Gastroesophageal sphincter (tissue), 2 donors: ENCODE data around the gene ERCC5.

Experiments used
- POLR2A ChIP-seq, 2 donors: fragments of 450-650 bp; IDR thresholded peaks; one replicate each; pipeline ENCODE4 v1.6.1; 2017; ENCODE audit warnings: antibody characterized with exemption in 2 of 2, mild to moderate bottlenecking in 2 of 2, moderate library complexity in 1 of 2
- POLR2AphosphoS5 ChIP-seq: sonication (generic); formaldehyde crosslinking; IDR thresholded peaks from one replicate; pipeline ENCODE4 v1.6.1; 2017; ENCODE audit warnings: antibody characterized with exemption

DNA sequence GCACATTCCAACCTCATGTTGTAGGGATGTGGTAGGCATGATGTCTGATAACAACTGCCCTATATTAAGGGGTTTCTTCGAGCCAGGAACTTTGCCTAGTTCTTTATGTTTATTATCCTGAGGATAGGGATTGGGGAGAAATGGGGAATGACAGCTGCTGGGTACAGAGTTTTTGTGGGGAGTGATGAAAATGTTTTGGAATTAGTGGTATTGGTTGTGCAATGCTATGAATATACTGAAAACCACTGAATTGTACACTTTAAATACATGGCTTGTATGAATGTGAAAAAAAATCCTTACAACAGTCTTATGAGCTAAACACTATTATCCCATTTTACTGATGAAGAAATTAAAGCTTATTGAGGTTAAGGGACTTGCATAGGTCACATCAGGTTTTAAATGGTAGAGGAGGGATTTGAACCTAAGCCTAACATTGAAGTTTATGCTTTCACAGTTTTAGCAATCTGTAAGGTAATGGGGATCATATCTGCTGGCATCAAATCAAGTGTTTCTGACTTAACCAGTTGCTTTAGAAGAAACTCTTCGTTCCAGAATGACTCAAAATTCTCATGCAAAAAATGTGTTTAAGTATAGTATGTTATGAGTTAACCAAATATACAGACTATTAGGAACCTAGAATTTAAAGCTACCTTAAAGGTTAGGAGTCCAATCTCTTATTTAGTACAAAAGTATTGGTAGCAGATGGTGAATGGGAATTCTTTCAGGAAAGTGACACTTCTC is 61.4 kb downstream of the ERCC5 start:
- no peak for TF ChIP-seq POLR2AphosphoS5
- TF ChIP-seq POLR2A (IDR thresholded peaks at IDR 0.05) = no peak
